Activated CD8-positive, alpha-beta T cell treated with anti-CD3 and anti-CD28 coated beads, Interleukin-2, amount 10 ng/mL, durations not matched to agents 7 days and 5 days (primary cell): Measurements from ENCODE around the gene PSMA1. TPM values are rescaled to one million over a fixed set of nuclear protein-coding genes. Genes with fewer than 3 reads are reported as not detected.

ENCODE experiments used
- total RNA-seq, 2 experiments: library from RNA; stranded (reverse); gene quantifications; one replicate each; pipeline ENCODE4 v1.2.3, GENCODE V29; 2021

PSMA1 gene
- total RNA-seq, 2 experiments from 2014 or later: 211 to 215 TPM

Other genes with a start within 250 kb of the PSMA1 start
- gene RRAS2, start 161.2 kb downstream of the PSMA1 start, total RNA-seq: 10 to 100 TPM; 97.3 to 98.1 TPM
- 10 to 100 TPM; 77.8 to 79.1 TPM for gene COPB1, start 20.6 kb downstream of the PSMA1 start, total RNA-seq
- 10 to 100 TPM; 74.8 to 81.4 TPM for gene PDE3B, start 123.4 kb upstream of the PSMA1 start, total RNA-seq